Neural progenitor cell (in vitro differentiated cells): ENCODE measurements around the gene DEK. TPM values are rescaled to one million over a fixed set of nuclear protein-coding genes. Genes with fewer than 3 reads are reported as not detected.

Experiments used
- DNase-seq: peaks from one replicate; pipeline ENCODE4 v3.0.0-alpha.2; 2016; ENCODE audit warnings: low spot score
- H2AFZ ChIP-seq: fragments of 200-600 bp; sonication (generic); replicated peaks from 2 replicates; pipeline ENCODE4 v1.6.1; 2016; ENCODE audit warnings: antibody characterized with exemption
- H3F3A ChIP-seq: fragments of 200-600 bp; sonication (generic); 2 replicates; pipeline ENCODE4 v1.6.1; 2016; ENCODE audit warnings: antibody characterized with exemption, low read depth
- H3K27ac ChIP-seq: fragments of 200-600 bp; sonication (generic); 2 replicates; pipeline ENCODE4 v1.5.1; 2016; ENCODE audit warnings: mild to moderate bottlenecking
- H3K27me3 ChIP-seq: fragments of 200-600 bp; sonication (generic); 2 replicates; pipeline ENCODE4 v1.6.1; 2016; ENCODE audit warnings: mild to moderate bottlenecking, moderate library complexity
- H3K36me3 ChIP-seq: fragments of 200-600 bp; sonication (generic); 2 replicates; pipeline ENCODE4 v1.5.1; 2016
- H3K4me1 ChIP-seq: fragments of 200-600 bp; sonication (generic); 2 replicates; pipeline ENCODE4 v1.6.1; 2016; ENCODE audit warnings: mixed run types
- H3K4me2 ChIP-seq: fragments of 200-600 bp; sonication (generic); 2 replicates; pipeline ENCODE4 v1.6.1; 2016
- H3K4me3 ChIP-seq: fragments of 200-600 bp; sonication (generic); 2 replicates; pipeline ENCODE4 v1.5.1; 2016
- H3K79me2 ChIP-seq: fragments of 200-600 bp; sonication (generic); 2 replicates; pipeline ENCODE4 v1.6.1; 2016; ENCODE audit warnings: low read depth
- H3K9ac ChIP-seq: fragments of 200-600 bp; sonication (generic); 2 replicates; pipeline ENCODE4 v1.6.1; 2016
- H3K9me3 ChIP-seq: fragments of 200-600 bp; sonication (generic); 2 replicates; pipeline ENCODE4 v1.5.1; 2016; ENCODE audit warnings: low read depth
- H4K20me1 ChIP-seq: fragments of 200-600 bp; sonication (generic); 2 replicates; pipeline ENCODE4 v1.6.1; 2016; ENCODE audit warnings: low read depth
- H3K27ac Mint-ChIP-seq: 3 replicates; pipeline ENCODE4 v1.8.0; 2021; ENCODE audit warnings: mixed read lengths
- H3K27me3 Mint-ChIP-seq: 2 replicates; pipeline ENCODE4 v1.8.0; 2022; ENCODE audit warnings: low read depth, mild to moderate bottlenecking, inconsistent platforms, moderate library complexity, mixed read lengths; ENCODE audit not compliant: insufficient read depth
- H3K36me3 Mint-ChIP-seq: 3 replicates; pipeline ENCODE4 v1.8.0; 2021; ENCODE audit warnings: mixed read lengths
- H3K4me1 Mint-ChIP-seq: 3 replicates; pipeline ENCODE4 v1.8.0; 2021; ENCODE audit warnings: mixed read lengths
- H3K4me3 Mint-ChIP-seq: 3 replicates; pipeline ENCODE4 v1.8.0; 2021; ENCODE audit warnings: mild to moderate bottlenecking, moderate library complexity, mixed read lengths
- H3K9me3 Mint-ChIP-seq: 3 replicates; pipeline ENCODE4 v1.8.0; 2020; ENCODE audit warnings: mixed read lengths
- CTCF ChIP-seq: fragments of 200-600 bp; sonication (generic); IDR thresholded peaks from 2 replicates; pipeline ENCODE4 v1.5.1; 2017; ENCODE audit warnings: antibody characterized with exemption, mild to moderate bottlenecking
- EZH2 ChIP-seq: fragments of 200-600 bp; sonication (generic); IDR thresholded peaks from 2 replicates; pipeline ENCODE4 v1.6.1; 2017; ENCODE audit warnings: antibody characterized with exemption, mild to moderate bottlenecking, moderate library complexity
- EZH2phosphoT487 ChIP-seq: fragments of 200-600 bp; sonication (generic); IDR thresholded peaks from 2 replicates; pipeline ENCODE4 v1.6.1; 2017; ENCODE audit warnings: antibody characterized with exemption
- total RNA-seq: library from RNA; depleted of rRNA; stranded (reverse); fragments of >200 nt; gene quantifications from 2 replicates; pipeline ENCODE4 v1.2.3, GENCODE V29; 2015; ENCODE audit warnings: low replicate concordance

Gene DEK
- total RNA-seq, 1 donor from 2014 or later = 501 TPM

GRCh38 chr6:18281564-18281963 lies 17.2 kb upstream of the DEK start:
- no peaks in the 10 kb centered on the region for H3K9me3 ChIP-seq
- Mint-ChIP-seq H3K4me1 (peaks cover 21% of the 10 kb centered on the region), H3K4me3 (no peak overlapping the region), H3K9me3 (no peaks in the 10 kb centered on the region), H3K36me3 (no peaks in the 10 kb centered on the region), H3K27me3 (peaks cover 15% of the 10 kb centered on the region), H3K27ac (no peak overlapping the region)
- H3K4me1 ChIP-seq = peaks cover 14% of the 10 kb centered on the region
- H3K36me3 ChIP-seq = no peaks in the 10 kb centered on the region
- H4K20me1 ChIP-seq = no peaks in the 10 kb centered on the region
- no peak overlapping the region for H3K4me3 ChIP-seq
- peaks cover 34% of the 10 kb centered on the region for H3K27me3 ChIP-seq
- H3F3A ChIP-seq = peaks cover 9% of the 10 kb centered on the region
- H3K9ac ChIP-seq = no peak overlapping the region
- DNase-seq = no peak
- no peak for TF ChIP-seq EZH2
- no peak for TF ChIP-seq EZH2phosphoT487
- no peak for TF ChIP-seq CTCF
- H3K79me2 ChIP-seq = no peaks in the 10 kb centered on the region
- H3K27ac ChIP-seq = no peak overlapping the region
- no peak overlapping the region for H2AFZ ChIP-seq
- no peak overlapping the region for H3K4me2 ChIP-seq

- Histone ChIP-seq H3K4me1 (peaks cover 16% of the 10 kb centered on the region), H3K4me3 (no peak overlapping the region), H3K79me2 (no peaks in the 10 kb centered on the region), H3K27me3 (peaks cover 48% of the 10 kb centered on the region), H3K9me3 (no peaks in the 10 kb centered on the region), H3K27ac (no peak overlapping the region), H3F3A (peaks cover 11% of the 10 kb centered on the region), H2AFZ (no peak overlapping the region), H3K36me3 (no peaks in the 10 kb centered on the region), H3K9ac (no peak overlapping the region), H3K4me2 (peak overlapping the region; percentile 33), H4K20me1 (no peaks in the 10 kb centered on the region)
- Mint-ChIP-seq H3K36me3 (no peaks in the 10 kb centered on the region), H3K27ac (peak overlapping the region; percentile 47), H3K9me3 (no peaks in the 10 kb centered on the region), H3K4me3 (peak overlapping the region; percentile 5), H3K27me3 (peaks cover 20% of the 10 kb centered on the region), H3K4me1 (peaks cover 25% of the 10 kb centered on the region)
- peak; percentile 59 for DNase-seq
- no peak for TF ChIP-seq EZH2
- no peak for TF ChIP-seq CTCF
- no peak for TF ChIP-seq EZH2phosphoT487
These were observed 15.8 kb upstream of the DEK start for GRCh38 chr6:18280084-18280483.

- Histone ChIP-seq H3K27me3 (peaks cover 52% of the 10 kb centered on the region), H3K79me2 (no peaks in the 10 kb centered on the region), H3K4me3 (no peak overlapping the region), H3K9ac (no peak overlapping the region), H3F3A (peaks cover 9% of the 10 kb centered on the region), H3K27ac (no peak overlapping the region), H3K4me2 (peak overlapping the region; percentile 33), H3K36me3 (no peaks in the 10 kb centered on the region), H4K20me1 (no peaks in the 10 kb centered on the region), H2AFZ (no peak overlapping the region), H3K9me3 (no peaks in the 10 kb centered on the region), H3K4me1 (peaks cover 16% of the 10 kb centered on the region)
- Mint-ChIP-seq H3K4me3 (no peak overlapping the region), H3K4me1 (peaks cover 25% of the 10 kb centered on the region), H3K27me3 (peaks cover 24% of the 10 kb centered on the region), H3K27ac (no peak overlapping the region), H3K9me3 (no peaks in the 10 kb centered on the region), H3K36me3 (no peaks in the 10 kb centered on the region)
- DNase-seq = no peak
- no peak for TF ChIP-seq EZH2phosphoT487
- no peak for TF ChIP-seq EZH2
- TF ChIP-seq CTCF = no peak
These were observed 15.1 kb upstream of the DEK start for GRCh38 chr6:18279422-18279821.
